Keratinocyte (primary cell): ENCODE results near the gene HOXA6. TPM values are rescaled to one million over a fixed set of nuclear protein-coding genes. Genes with fewer than 3 reads are reported as not detected.

Experiments
- DNase-seq: peaks from one replicate; pipeline ENCODE4 v3.0.0-alpha.2; 2011; ENCODE audit warnings: low read depth, missing footprints, low spot score
- FAIRE-seq: peaks from 2 replicates; lab custom pipeline; 2011; peaks lifted over from hg19 to GRCh38; lab: Jason Lieb, UNC
- H2AFZ ChIP-seq: 2 replicates; pipeline ENCODE4 v1.6.0; 2012; ENCODE audit warnings: low read length, control low read depth, inconsistent platforms; ENCODE audit not compliant: control insufficient read depth
- H3K27ac ChIP-seq: 2 replicates; pipeline ENCODE4 v1.5.1; 2011; ENCODE audit warnings: low read length; ENCODE audit not compliant: control insufficient read depth, insufficient read depth
- H3K27me3 ChIP-seq: 3 replicates; pipeline ENCODE4 v1.6.0; 2011; ENCODE audit warnings: low read length; ENCODE audit not compliant: control insufficient read depth, insufficient read depth; ENCODE audit errors: extremely low read depth
- H3K36me3 ChIP-seq, 2 experiments: 2 replicates in 1 of 2; 3 replicates in 1 of 2; pipeline ENCODE4 v1.5.1; 2011; ENCODE audit warnings: low read length in 2 of 2, mild to moderate bottlenecking in 1 of 2; ENCODE audit not compliant: control insufficient read depth in 2 of 2, insufficient read depth in 2 of 2; ENCODE audit errors: extremely low read depth in 1 of 2
- H3K4me1 ChIP-seq: 3 replicates; pipeline ENCODE4 v1.5.1; 2011; ENCODE audit warnings: low read length; ENCODE audit not compliant: control insufficient read depth, insufficient read depth; ENCODE audit errors: extremely low read depth
- H3K4me2 ChIP-seq: 3 replicates; pipeline ENCODE4 v1.6.0; 2011; ENCODE audit warnings: low read depth, low read length; ENCODE audit not compliant: control insufficient read depth, insufficient read depth; ENCODE audit errors: extremely low read depth
- H3K4me3 ChIP-seq, 3 experiments: fragments of 200-600 bp in 1 of 3; sonication (generic) in 1 of 3; 2 replicates in 2 of 3; 3 replicates in 1 of 3; pipeline ENCODE4 v1.5.1; 2011 to 2016; ENCODE audit warnings: low read length in 3 of 3, mild to moderate bottlenecking in 3 of 3, control low read depth in 2 of 3, inconsistent platforms in 1 of 3, low read depth in 1 of 3, mixed read lengths in 1 of 3, mixed run types in 1 of 3, moderate library complexity in 1 of 3; ENCODE audit not compliant: control insufficient read depth in 2 of 3, insufficient read depth in 2 of 3; ENCODE audit errors: extremely low read depth in 1 of 3
- H3K79me2 ChIP-seq: 2 replicates; pipeline ENCODE4 v1.6.0; 2012; ENCODE audit warnings: low read length; ENCODE audit not compliant: control insufficient read depth, insufficient read depth
- H3K9ac ChIP-seq: 3 replicates; pipeline ENCODE4 v1.6.0; 2011; ENCODE audit warnings: low read length; ENCODE audit not compliant: control insufficient read depth, insufficient read depth; ENCODE audit errors: extremely low read depth
- H3K9me1 ChIP-seq: 3 replicates; pipeline ENCODE4 v1.6.0; 2011; ENCODE audit warnings: low read length; ENCODE audit not compliant: control insufficient read depth, insufficient read depth; ENCODE audit errors: extremely low read depth
- H3K9me3 ChIP-seq: 2 replicates; pipeline ENCODE4 v1.5.1; 2012; ENCODE audit warnings: low read depth, low read length; ENCODE audit not compliant: control insufficient read depth
- H4K20me1 ChIP-seq: 3 replicates; pipeline ENCODE4 v1.6.0; 2011; ENCODE audit warnings: low read length; ENCODE audit not compliant: control insufficient read depth, insufficient read depth; ENCODE audit errors: extremely low read depth
- EZH2 ChIP-seq: IDR thresholded peaks from one replicate; pipeline ENCODE4 v1.6.1; 2012; ENCODE audit warnings: inconsistent platforms, mild to moderate bottlenecking, low read length, moderate library complexity
- dilution Hi-C: fragments of 300-500 bp; cut with MboI; formaldehyde crosslinking; loops from one replicate; pipeline ENCODE4 v1.7.0; 2020; ENCODE audit warnings: low sequenced_read_pairs; ENCODE audit not compliant: extremely low pct_ligation_motif_present
- polyA plus RNA-seq, 5 experiments: library from polyadenylated mRNA; depleted of rRNA in 3 of 5; stranded (reverse) in 3 of 5; stranded (forward) in 1 of 5; unstranded in 1 of 5; fragments of >200 nt; gene quantifications; 1 replicate in 1 of 5; 2 replicates in 3 of 5; 3 replicates in 1 of 5; pipeline versions ENCODE4 v1.2.1 to v1.2.3, GENCODE V29; 2011 to 2012; ENCODE audit warnings: missing spikeins in 2 of 5, low read depth in 1 of 5, low replicate concordance in 1 of 5
- TF ChIP-seq, protein P1 (sequence below), 3 experiments: IDR thresholded peaks in 1 of 3; conservative IDR thresholded peaks in 1 of 3; optimal IDR thresholded peaks in 1 of 3; 2 replicates in 2 of 3; 3 replicates in 1 of 3; pipeline versions ENCODE3 to v1.5.1; 2011; ENCODE audit warnings: low read length in 3 of 3, mild to moderate bottlenecking in 3 of 3, moderate library complexity in 2 of 3, control low read depth in 1 of 3, inconsistent platforms in 1 of 3; ENCODE audit not compliant: insufficient read depth in 2 of 3; ENCODE audit errors: extremely low read depth in 1 of 3

The HOXA6 gene
- polyA plus RNA-seq, 1 donor (not counting 4 experiments of a cell fraction or from before 2014, with no cell fraction given): 0.54 TPM

DNA sequence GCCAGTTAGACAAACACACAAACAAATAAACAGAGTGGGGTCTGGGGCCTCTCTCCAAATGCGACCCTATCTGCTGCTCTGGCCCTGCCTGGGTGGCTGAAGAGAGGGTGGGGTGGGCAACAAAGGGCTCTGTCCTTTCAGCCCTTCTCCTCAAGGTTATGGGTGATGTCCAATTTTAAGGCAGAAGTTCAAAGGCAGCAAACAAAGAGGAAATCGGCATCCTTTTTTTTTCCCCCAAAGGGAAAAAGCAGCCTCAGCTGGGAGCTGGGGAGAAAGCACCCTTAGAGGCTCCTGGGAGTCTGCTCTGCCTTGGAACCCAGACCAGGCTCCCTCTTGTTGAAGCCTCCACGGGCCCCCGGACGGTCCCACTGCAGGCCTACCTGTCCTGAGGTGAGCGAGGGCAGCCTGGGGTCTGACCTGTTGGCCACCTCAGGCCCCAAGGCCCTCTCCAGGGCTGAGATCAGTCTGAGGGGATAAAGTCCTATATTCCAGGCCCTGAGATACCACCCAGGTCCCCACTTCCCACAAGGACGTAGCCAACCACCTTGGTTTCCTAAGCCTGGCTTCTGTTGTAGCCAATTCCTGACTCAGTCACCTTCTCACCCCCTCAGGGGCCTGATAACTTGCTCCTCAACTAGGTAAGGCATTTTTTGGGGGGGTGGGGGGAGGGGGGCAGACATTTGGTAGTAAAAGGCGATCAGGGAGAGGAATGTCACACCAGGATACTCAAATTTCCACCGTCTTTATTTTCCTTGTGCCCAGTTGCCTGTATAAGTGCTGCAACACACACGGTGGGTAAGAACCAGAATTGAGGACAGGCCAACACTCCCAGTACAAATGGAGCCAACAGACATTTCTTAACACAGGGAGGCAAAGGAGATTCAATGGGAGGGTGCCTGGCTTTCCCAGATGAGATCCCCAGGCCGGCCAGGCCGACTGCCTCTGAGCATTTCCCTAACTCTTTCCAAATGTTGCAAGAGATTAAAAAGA, 33.2 kb upstream of the HOXA6 start:
- Histone ChIP-seq H3K4me3 (no peak overlapping the region), H3K27me3 (peaks cover 37% of the 10 kb centered on the region), H3K4me2 (no peak overlapping the region), H3K9me3 (no peaks in the 10 kb centered on the region), H3K9me1 (no peaks in the 10 kb centered on the region), H3K79me2 (no peaks in the 10 kb centered on the region), H3K4me1 (peaks cover 13% of the 10 kb centered on the region), H4K20me1 (no peaks in the 10 kb centered on the region), H2AFZ (no peak overlapping the region), H3K36me3 (no peaks in the 10 kb centered on the region), H3K9ac (no peak overlapping the region), H3K27ac (no peak overlapping the region)
- dilution Hi-C loops: no loop called here
- FAIRE-seq (no peak), DNase-seq (no peak)
- no peak for TF ChIP-seq EZH2
- TF ChIP-seq, protein P1, sequence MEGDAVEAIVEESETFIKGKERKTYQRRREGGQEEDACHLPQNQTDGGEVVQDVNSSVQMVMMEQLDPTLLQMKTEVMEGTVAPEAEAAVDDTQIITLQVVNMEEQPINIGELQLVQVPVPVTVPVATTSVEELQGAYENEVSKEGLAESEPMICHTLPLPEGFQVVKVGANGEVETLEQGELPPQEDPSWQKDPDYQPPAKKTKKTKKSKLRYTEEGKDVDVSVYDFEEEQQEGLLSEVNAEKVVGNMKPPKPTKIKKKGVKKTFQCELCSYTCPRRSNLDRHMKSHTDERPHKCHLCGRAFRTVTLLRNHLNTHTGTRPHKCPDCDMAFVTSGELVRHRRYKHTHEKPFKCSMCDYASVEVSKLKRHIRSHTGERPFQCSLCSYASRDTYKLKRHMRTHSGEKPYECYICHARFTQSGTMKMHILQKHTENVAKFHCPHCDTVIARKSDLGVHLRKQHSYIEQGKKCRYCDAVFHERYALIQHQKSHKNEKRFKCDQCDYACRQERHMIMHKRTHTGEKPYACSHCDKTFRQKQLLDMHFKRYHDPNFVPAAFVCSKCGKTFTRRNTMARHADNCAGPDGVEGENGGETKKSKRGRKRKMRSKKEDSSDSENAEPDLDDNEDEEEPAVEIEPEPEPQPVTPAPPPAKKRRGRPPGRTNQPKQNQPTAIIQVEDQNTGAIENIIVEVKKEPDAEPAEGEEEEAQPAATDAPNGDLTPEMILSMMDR (optimal IDR thresholded peaks at IDR 0.05 in 1 of 3, IDR thresholded peaks at IDR 0.05 in 1 of 3, conservative IDR thresholded peaks at IDR 0.05 in 1 of 3; ENCODE audit: extremely low read depth in 1 of 3, insufficient read depth in 2 of 3, low read length in 3 of 3): no peak

DNA sequence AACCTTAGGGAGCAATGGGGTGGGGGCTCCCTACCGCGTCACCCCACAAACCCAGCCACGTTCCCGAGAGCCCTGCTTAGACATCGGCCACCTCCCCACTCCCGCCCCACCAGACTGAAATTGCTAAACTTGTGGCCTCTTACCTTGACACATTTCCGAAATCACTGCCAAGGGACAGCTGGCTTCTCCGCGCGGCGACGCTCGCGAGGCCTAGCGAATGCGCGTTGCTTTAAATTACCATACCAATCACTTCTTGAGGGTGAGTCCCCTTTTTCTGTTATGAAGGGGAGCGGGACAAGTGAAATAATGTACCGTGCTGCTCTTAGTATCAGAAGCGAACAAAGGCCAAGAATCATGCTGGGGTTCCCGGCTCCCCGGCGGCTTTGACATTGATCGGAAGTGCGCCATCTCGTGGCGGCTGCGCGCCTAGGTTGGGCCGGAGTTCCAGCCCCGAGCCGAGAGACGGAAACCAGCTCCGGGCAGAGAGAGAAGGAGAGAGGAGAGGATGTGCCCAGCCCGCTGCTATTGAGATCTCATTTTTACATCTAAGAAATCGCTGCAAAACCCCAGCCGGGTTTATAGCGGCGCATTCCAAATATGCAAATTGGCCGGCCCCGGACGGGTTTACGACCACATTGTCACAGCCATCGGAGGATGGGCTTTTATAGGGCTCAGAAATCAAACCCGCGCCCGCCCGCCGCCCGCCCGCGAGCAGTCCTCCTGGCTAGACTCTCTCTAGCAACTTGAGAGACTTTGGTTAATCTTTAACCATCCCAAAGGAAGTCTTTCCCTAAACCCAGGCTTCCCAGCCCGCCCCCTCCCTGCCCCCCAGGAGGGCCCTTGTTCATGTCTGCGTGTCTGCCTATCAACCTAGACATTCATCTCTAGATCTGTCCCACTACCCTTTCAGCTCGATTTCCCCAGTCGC, 32.2 kb upstream of the HOXA6 start:
- Histone ChIP-seq H3K27me3 (peaks cover 32% of the 10 kb centered on the region), H3K9ac (no peak overlapping the region), H3K9me1 (no peaks in the 10 kb centered on the region), H3K27ac (no peak overlapping the region), H3K4me1 (peaks cover 10% of the 10 kb centered on the region), H3K4me2 (peak overlapping the region; percentile 29), H3K79me2 (no peaks in the 10 kb centered on the region), H3K9me3 (no peaks in the 10 kb centered on the region), H4K20me1 (no peaks in the 10 kb centered on the region), H2AFZ (no peak overlapping the region), H3K36me3 (no peaks in the 10 kb centered on the region), H3K4me3 (no peak overlapping the region)
- DNase-seq: no peak
- dilution Hi-C loops: no loop called here
- peak; percentile 20 for FAIRE-seq
- TF ChIP-seq, protein P1 (optimal IDR thresholded peaks at IDR 0.05 in 1 of 3, IDR thresholded peaks at IDR 0.05 in 1 of 3, conservative IDR thresholded peaks at IDR 0.05 in 1 of 3; ENCODE audit: extremely low read depth in 1 of 3, insufficient read depth in 2 of 3, low read length in 3 of 3): peak; percentile 80 to 92 (median 80)
- no peak for TF ChIP-seq EZH2
